Measurements from ENCODE around the gene SCAF1.
"Not testable (repeated sequence)": the region's sequence is repeated elsewhere in the genome, so short reads cannot be mapped to it uniquely, and the experiment has no call there.

SCAF1 gene

DNA sequence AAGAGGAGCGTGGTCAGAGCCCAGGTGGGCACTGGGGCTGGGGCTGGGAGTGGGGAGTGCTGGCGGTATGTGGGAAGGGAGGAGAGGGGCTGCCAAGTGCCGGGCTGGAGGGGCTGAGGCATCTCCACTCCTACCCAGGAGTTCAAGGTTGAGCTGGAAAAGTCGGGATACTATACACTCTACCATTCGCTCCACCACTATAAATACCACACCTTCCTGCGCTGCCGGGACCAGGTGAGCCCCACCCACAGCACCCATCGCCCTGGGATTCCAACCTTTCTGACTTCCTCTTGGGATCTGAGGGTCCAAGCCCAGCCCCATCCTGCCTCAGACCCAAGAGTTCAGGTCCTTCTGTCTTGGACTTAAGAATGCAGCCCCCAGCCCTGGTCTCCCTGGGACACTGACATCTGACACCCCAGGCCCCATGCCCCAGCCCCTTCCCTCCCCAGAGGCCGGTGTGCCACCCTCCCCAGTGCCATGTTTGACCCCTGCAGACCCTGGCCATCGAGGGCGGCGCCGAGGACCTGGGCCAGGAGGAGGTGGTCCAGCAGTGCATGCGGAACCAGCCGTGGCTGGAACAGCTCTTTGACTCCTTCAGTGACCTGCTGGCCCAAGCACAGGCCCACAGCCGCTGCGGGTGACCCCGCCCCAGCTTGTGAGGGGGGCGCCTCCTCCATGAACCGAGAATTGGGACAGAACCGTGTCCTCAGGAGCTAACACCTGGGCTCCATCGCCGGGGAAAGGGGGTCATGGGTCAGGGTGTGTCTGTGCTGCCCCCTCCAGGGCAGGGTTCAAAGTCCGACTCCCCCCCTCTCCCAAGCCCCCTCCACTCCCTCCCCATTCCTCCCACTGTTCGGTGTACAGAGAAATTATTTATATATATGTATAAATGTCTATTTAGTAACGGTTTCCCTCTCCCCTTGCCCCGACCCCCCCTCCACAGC lies 16.8 kb upstream of the SCAF1 start:
- no peak for TF ChIP-seq ZNF274 (IDR thresholded peaks at IDR 0.05; ENCODE audit: low read depth, low read length)
- no peak for TF ChIP-seq YY1 (IDR thresholded peaks at IDR 0.05; ENCODE audit: insufficient read depth, insufficient read length)
- no peak for TF ChIP-seq SUZ12 (IDR thresholded peaks at IDR 0.05; ENCODE audit: extremely low read depth, insufficient read depth, insufficient read length)
- Histone ChIP-seq H3K4me3 (ENCODE audit: insufficient read length, low read depth) (no peak overlapping the region), H3K9me3 (ENCODE audit: insufficient read depth, low read length) (no peaks in the 10 kb centered on the region), H3K36me3 (ENCODE audit: insufficient read depth, insufficient read length, low read length) (peaks cover 52% of the 10 kb centered on the region), H3K27me3 (ENCODE audit: insufficient read depth, insufficient read length) (no peaks in the 10 kb centered on the region), H3K4me1 (ENCODE audit: insufficient read depth, insufficient read length) (no peaks in the 10 kb centered on the region), H3K9ac (ENCODE audit: insufficient read length, low read depth) (no peak overlapping the region)
- DNase-seq (ENCODE audit: low read depth, low spot score) = no peak

DNA sequence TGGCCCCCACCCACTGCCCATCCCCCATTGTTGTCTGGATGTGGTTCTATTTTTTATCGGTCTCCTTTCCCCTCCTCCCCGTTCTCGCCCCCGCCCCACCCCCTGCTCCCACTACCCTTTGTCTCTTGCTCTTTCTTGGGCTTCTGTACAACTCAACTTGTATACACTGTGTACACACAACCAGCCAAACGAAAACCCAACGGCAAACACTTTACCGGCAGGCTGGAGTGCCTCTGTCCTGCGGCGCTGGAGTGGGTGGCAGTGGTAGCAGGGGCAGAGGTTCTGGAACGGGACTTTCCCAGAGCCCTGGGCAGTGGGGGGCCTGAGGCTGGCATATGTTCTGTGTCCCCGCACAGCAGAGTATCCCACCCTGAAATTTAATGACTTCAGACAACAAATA lies 15.8 kb upstream of the SCAF1 start:
- Histone ChIP-seq H3K4me1 (ENCODE audit: insufficient read depth, insufficient read length) (no peaks in the 10 kb centered on the region), H3K9ac (ENCODE audit: insufficient read length, low read depth) (no peak overlapping the region), H3K4me3 (ENCODE audit: insufficient read length, low read depth) (no peak overlapping the region), H3K9me3 (ENCODE audit: insufficient read depth, low read length) (no peaks in the 10 kb centered on the region), H3K27me3 (ENCODE audit: insufficient read depth, insufficient read length) (no peaks in the 10 kb centered on the region), H3K36me3 (ENCODE audit: insufficient read depth, insufficient read length, low read length) (peaks cover 47% of the 10 kb centered on the region)
- no peak for TF ChIP-seq SUZ12 (IDR thresholded peaks at IDR 0.05; ENCODE audit: extremely low read depth, insufficient read depth, insufficient read length)
- TF ChIP-seq YY1 (IDR thresholded peaks at IDR 0.05; ENCODE audit: insufficient read depth, insufficient read length) = no peak
- no peak for TF ChIP-seq ZNF274 (IDR thresholded peaks at IDR 0.05; ENCODE audit: low read depth, low read length)
- DNase-seq (ENCODE audit: low read depth, low spot score) = no peak

- TF ChIP-seq YY1 (IDR thresholded peaks at IDR 0.05; ENCODE audit: insufficient read depth, insufficient read length) = no peak
- TF ChIP-seq ZNF274 (IDR thresholded peaks at IDR 0.05; ENCODE audit: low read depth, low read length) = no peak
- no peak for TF ChIP-seq SUZ12 (IDR thresholded peaks at IDR 0.05; ENCODE audit: extremely low read depth, insufficient read depth, insufficient read length)
- H3K36me3 ChIP-seq (ENCODE audit: insufficient read depth, insufficient read length, low read length) = peaks cover 32% of the 10 kb centered on the region
- H3K27me3 ChIP-seq (ENCODE audit: insufficient read depth, insufficient read length) = no peaks in the 10 kb centered on the region
- no peak overlapping the region for H3K4me3 ChIP-seq (ENCODE audit: insufficient read length, low read depth)
- DNase-seq (ENCODE audit: low read depth, low spot score) = no peak
- H3K9me3 ChIP-seq (ENCODE audit: insufficient read depth, low read length) = no peaks in the 10 kb centered on the region
- H3K9ac ChIP-seq (ENCODE audit: insufficient read length, low read depth) = no peak overlapping the region
- no peaks in the 10 kb centered on the region for H3K4me1 ChIP-seq (ENCODE audit: insufficient read depth, insufficient read length)
These were observed 12.3 kb upstream of the SCAF1 start for GRCh38 chr19:49629659-49630058.

GRCh38 chr19:49631014-49631588 lies 10.9 kb upstream of the SCAF1 start:
- H3K36me3 ChIP-seq (ENCODE audit: insufficient read depth, insufficient read length, low read length) = peaks cover 37% of the 10 kb centered on the region
- TF ChIP-seq ZNF274 (IDR thresholded peaks at IDR 0.05; ENCODE audit: low read depth, low read length) = no peak
- TF ChIP-seq SUZ12 (IDR thresholded peaks at IDR 0.05; ENCODE audit: extremely low read depth, insufficient read depth, insufficient read length) = no peak
- TF ChIP-seq YY1 (IDR thresholded peaks at IDR 0.05; ENCODE audit: insufficient read depth, insufficient read length) = no peak
- H3K4me1 ChIP-seq (ENCODE audit: insufficient read depth, insufficient read length) = peaks cover 2% of the 10 kb centered on the region
- H3K4me3 ChIP-seq (ENCODE audit: insufficient read length, low read depth) = no peak overlapping the region
- no peaks in the 10 kb centered on the region for H3K9me3 ChIP-seq (ENCODE audit: insufficient read depth, low read length)
- H3K27me3 ChIP-seq (ENCODE audit: insufficient read depth, insufficient read length) = no peaks in the 10 kb centered on the region
- no peak overlapping the region for H3K9ac ChIP-seq (ENCODE audit: insufficient read length, low read depth)
- DNase-seq (ENCODE audit: low read depth, low spot score) = no peak

- Histone ChIP-seq H3K36me3 (ENCODE audit: insufficient read depth, insufficient read length, low read length) (peaks cover 38% of the 10 kb centered on the region), H3K9ac (ENCODE audit: insufficient read length, low read depth) (no peak overlapping the region), H3K4me1 (ENCODE audit: insufficient read depth, insufficient read length) (peaks cover 2% of the 10 kb centered on the region), H3K9me3 (ENCODE audit: insufficient read depth, low read length) (no peaks in the 10 kb centered on the region), H3K27me3 (ENCODE audit: insufficient read depth, insufficient read length) (no peaks in the 10 kb centered on the region), H3K4me3 (ENCODE audit: insufficient read length, low read depth) (no peak overlapping the region)
- no peak for TF ChIP-seq ZNF274 (IDR thresholded peaks at IDR 0.05; ENCODE audit: low read depth, low read length)
- no peak for TF ChIP-seq SUZ12 (IDR thresholded peaks at IDR 0.05; ENCODE audit: extremely low read depth, insufficient read depth, insufficient read length)
- TF ChIP-seq YY1 (IDR thresholded peaks at IDR 0.05; ENCODE audit: insufficient read depth, insufficient read length) = no peak
- DNase-seq (ENCODE audit: low read depth, low spot score) = no peak
These were observed 10.3 kb upstream of the SCAF1 start for GRCh38 chr19:49631610-49632192.

GRCh38 chr19:49632576-49632975 lies 9.4 kb upstream of the SCAF1 start:
- H3K9ac ChIP-seq (ENCODE audit: insufficient read length, low read depth) = no peak overlapping the region
- H3K9me3 ChIP-seq (ENCODE audit: insufficient read depth, low read length) = no peaks in the 10 kb centered on the region
- H3K4me1 ChIP-seq (ENCODE audit: insufficient read depth, insufficient read length) = peaks cover 2% of the 10 kb centered on the region
- H3K36me3 ChIP-seq (ENCODE audit: insufficient read depth, insufficient read length, low read length) = peaks cover 33% of the 10 kb centered on the region
- no peak for TF ChIP-seq SUZ12 (IDR thresholded peaks at IDR 0.05; ENCODE audit: extremely low read depth, insufficient read depth, insufficient read length)
- TF ChIP-seq YY1 (IDR thresholded peaks at IDR 0.05; ENCODE audit: insufficient read depth, insufficient read length) = no peak
- TF ChIP-seq ZNF274 (IDR thresholded peaks at IDR 0.05; ENCODE audit: low read depth, low read length) = no peak
- no peak for DNase-seq (ENCODE audit: low read depth, low spot score)
- H3K4me3 ChIP-seq (ENCODE audit: insufficient read length, low read depth) = no peak overlapping the region
- no peaks in the 10 kb centered on the region for H3K27me3 ChIP-seq (ENCODE audit: insufficient read depth, insufficient read length)

- H3K36me3 ChIP-seq (ENCODE audit: insufficient read depth, insufficient read length, low read length) = peaks cover 29% of the 10 kb centered on the region
- H3K9ac ChIP-seq (ENCODE audit: insufficient read length, low read depth); H3K9me3 ChIP-seq (ENCODE audit: insufficient read depth, low read length); DNase-seq (ENCODE audit: low read depth, low spot score); H3K4me3 ChIP-seq (ENCODE audit: insufficient read length, low read depth); H3K27me3 ChIP-seq (ENCODE audit: insufficient read depth, insufficient read length); H3K4me1 ChIP-seq (ENCODE audit: insufficient read depth, insufficient read length): not testable (repeated sequence)
These were observed 8.7 kb upstream of the SCAF1 start for GRCh38 chr19:49633273-49633672.

Data from NT2/D1 (cell line).